Fibroblast of upper back skin (primary cell): ENCODE data around the gene CBR1.

Experiments
- DNase-seq: peaks from one replicate; pipeline ENCODE4 v3.0.0-alpha.2; 2013

The CBR1 gene

GRCh38 chr21:36069713-36070583 lies at the start of gene CBR1:
Gene CBR1 (plus strand): TSS chr21:36070024. CDS start chr21:36070116, 92 bp downstream.
- DNase-seq = peak; percentile 95

DNA sequence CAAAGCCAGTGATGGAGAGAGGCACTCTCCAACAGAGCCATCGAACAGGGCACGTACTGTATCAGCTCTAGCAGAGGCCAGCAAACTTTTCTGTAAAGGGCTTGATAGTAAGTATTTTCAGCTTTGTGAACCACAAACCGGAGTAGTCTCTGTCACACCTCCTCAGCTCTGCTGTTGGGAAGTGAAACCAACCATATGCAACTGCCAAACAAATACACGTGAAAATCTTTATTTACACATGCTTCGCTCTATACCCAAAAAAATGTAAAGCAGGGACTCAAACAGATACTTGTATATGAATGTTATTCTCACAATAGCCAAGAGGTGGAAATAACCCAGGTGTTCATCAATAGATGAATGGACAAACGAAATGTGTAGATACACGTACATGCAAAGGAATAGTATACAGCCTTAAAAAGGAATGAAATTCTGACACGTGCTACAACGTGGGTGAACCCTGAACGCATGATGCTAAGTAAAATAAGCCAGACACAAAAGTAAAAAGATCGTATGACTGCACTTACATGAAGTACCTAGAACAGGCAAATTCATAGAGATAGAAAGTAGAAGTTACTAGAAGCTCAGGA lies 48.5 kb upstream of the CBR1 start:
- no peak for DNase-seq

DNA sequence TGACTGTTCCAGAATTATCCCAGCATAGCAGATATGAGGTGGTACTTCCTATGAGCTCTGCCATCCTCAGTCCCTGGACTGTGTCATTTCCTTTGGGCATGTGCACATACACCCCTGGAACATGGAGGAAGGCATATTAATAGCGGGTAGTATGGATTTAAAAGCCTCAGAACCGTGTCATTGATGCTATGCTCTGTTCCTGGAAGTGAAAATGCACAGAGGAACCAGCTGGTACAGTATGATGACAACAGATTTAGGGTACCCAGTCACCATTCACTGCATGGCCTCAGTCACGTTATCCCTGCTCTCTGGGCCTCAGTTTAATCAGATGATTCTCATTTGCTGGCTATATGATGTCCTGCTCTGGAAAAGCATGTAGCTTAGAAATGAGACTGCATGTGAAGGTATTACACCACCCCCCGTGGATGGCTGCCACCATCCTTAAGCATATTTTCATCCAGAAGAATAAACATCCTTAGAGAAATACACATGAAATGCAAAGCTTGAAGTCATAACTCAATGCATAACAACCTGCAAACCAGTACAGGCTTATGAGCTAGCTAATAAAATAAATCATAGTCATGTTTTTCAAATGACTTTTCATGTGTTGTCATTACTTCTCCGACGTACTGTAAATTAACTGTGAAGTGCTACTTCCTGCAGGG lies 47.3 kb upstream of the CBR1 start:
- DNase-seq = peak; percentile 38

DNA sequence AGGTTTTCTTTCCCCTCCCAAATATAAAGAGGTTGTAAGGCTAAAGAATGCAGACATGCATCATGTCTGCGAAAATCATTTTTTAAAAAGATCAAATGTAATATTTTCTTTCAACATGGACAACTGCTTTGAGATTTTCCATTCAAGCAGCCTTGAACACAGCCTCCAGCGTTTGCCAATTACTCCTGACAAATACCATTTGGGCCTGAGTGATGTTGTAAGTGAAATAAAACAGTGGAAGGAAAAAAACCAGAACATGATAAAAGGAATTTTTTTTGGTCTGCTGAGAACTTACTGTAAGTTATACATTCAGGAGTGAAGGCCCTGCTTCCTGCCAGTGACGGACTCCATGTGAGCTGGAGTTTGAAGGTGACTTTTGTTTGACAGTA lies 46.7 kb upstream of the CBR1 start:
- peak; percentile 35 for DNase-seq

DNA sequence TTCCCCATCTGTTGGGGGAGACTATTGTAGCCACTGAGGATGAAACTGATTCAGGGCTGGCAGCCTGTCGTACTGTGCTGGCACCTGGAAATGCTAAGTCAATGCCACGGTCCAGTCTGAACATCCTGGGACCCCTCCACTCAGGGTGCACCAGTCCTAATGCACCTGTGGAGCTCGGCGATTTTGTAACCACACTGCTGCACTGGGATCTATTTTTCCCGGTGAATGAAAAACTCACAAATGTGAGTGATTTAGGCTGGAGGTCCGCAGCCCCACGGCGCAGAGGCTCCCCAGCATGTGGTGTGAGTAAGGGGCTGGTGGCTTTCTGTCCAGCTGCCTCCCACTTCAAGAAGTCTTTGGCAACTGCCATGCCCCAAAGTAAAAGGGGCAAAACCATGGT lies 45.0 kb upstream of the CBR1 start:
- no peak for DNase-seq

GRCh38 chr21:36027347-36027746 lies 42.5 kb upstream of the CBR1 start:
- DNase-seq = no peak

- DNase-seq = peak; percentile 72
Observed at GRCh38 chr21:36028127-36029069, 41.4 kb upstream of the CBR1 start.

- no peak for DNase-seq
Observed at GRCh38 chr21:36029309-36029708, 40.5 kb upstream of the CBR1 start.

DNA sequence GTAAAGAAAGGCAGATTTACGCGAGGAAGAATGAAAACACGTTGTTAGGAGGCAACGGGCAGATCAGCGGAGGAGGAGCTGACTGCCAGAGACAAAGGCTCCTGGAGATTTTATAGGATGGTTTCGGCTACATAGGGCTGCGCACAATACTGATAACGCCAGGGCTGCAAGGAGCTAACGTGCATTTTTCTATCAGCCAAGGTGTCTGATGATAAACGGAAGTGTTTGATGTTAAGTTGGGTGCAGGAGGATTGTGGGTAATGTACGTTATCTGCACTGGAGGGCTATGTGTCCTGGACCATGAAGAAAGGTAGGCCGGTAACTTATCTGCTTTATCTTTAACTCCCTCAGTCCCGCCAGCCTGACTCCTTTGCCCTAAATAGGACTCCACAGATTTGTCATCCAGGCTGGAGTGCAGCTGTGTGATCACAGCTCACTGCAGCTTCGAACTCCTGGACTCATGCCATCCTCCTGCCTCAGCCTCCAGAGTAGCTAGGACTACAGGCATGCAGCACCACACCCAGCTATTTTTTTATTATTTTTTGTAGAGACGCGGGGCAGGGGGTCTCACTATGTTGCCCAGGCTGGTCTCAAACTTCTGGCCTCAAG lies 39.1 kb upstream of the CBR1 start:
- peak; percentile 23 for DNase-seq

DNA sequence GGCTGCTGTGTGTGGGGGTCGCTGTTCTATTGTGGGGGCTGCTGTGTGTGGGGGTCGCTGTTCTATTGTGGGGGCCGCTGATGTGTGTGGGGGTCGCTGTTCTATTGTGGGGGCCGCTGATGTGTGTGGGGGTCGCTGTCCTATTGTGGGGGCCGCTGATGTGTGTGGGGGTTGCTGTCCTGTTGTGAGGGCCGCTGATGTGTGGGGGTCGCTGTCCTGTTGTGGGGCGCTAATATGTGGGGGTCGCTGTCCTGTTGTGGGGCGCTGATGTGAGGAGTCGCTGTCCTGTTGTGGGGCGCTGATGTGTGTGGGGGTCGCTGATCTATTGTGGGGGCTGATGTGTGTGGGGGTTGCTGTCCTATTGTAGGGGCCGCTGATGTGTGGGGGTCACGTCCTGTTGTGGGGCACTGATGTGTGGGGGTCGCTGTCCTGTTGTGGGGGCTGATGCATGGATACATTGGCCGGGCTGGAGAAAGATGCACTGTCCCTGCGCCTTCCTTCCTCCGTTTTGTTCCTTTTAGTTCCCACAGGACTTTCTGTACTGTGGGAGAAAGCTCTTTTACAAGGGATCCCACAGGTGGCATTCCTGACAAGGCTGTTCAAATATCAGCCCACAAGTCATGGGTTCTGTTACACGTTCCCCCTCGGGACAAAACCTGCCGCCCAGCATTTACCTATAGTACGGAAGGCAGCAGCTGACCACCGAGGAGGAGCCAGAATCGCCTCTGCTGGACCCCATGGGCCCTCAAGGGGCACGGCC lies 37.0 kb upstream of the CBR1 start:
- DNase-seq = no peak

DNA sequence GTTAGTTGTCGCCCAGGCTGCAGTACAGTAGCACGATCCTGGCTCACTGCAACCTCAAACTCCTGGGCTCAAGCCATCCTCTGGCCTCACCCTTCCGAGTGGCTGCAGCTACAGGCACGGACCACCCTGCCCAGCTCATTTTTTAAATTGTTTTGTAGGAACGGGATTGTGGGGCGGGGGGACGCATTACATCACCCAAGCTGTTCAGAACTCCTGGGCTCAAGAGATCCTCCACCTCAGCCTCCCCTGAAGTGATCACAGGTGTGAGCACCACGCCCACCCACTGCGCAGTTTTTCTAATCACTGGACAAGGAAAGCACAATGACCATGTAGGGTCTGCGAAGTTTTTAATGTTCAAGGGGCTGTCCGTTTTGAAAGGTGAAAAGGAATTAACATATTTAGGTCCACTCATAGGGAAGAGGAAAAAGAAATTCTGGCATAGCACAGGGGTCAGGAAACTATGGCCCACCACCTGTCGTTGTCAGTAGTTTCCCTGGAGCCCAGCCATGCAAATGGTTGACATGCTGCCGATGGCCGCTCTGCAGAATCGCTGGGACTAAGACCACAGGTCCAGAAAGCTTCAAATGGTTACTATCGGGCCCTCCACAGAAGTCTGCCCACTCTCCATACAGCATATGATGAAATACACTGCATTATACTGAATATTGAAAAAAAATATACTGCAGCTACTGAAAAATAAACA lies 35.5 kb upstream of the CBR1 start:
- DNase-seq = no peak

DNA sequence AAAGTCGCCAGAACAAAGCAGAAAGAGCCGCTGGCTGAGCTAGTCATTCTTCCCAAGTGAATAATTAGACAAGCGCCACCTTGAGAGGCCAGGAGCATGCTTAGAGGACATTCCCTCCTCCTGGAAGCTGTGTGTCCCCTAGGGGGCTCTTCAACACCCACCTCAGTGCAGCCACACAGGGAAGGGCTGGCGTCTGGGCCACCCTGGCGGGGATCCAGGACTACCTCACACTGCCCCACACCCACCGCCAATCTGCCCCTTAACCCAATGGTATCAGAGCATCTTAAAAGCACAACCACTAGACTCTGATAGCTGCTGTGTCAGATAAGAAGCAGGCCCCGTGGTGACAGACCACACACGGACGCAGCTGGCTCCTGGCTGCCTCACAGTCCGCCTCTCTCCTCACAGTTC lies 34.4 kb upstream of the CBR1 start:
- DNase-seq = no peak

GRCh38 chr21:36038701-36039497 lies 30.9 kb upstream of the CBR1 start:
- DNase-seq = no peak

DNA sequence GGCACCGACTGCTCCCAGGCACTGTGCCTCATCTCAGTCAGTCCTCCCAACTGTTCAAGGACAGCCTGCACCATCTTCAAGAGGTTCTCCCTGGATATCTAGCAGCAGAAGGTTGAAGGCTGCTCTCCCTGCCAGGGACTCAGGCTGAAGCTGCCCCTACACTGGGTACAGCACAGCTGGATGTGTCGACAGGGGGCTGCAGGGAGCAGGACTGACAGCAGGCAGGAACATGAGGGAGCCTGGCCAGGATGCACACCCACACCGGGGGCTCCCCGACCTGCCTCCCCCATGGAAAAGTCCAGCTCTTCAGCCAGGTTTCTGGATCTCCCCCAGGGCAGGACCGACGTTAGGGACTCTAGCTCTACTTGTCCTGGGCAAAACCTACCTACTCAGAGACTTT lies 30.0 kb upstream of the CBR1 start:
- DNase-seq = no peak

- no peak for DNase-seq
Observed at GRCh38 chr21:36040389-36040788, 29.4 kb upstream of the CBR1 start.

GRCh38 chr21:36041910-36042309 lies 27.9 kb upstream of the CBR1 start:
- no peak for DNase-seq

DNA sequence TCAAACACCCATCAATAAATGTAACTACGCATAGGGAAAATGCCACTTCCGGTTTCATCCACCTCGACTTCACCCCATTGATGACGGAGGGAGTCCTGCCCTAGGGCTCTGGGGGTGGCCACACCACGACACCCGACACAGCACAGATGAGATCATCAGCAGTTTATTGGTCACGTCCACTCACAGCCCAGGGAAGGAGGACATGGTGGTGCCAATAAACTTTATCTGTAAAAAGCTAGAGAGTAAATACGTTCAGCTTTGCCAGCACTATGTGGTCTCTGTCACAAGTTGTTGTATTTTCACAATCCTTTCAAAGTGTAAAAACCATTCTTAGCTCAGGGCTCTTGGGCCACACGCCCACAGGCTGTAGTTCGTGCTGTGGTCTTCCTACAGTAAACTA lies 25.8 kb upstream of the CBR1 start:
- no peak for DNase-seq

DNA sequence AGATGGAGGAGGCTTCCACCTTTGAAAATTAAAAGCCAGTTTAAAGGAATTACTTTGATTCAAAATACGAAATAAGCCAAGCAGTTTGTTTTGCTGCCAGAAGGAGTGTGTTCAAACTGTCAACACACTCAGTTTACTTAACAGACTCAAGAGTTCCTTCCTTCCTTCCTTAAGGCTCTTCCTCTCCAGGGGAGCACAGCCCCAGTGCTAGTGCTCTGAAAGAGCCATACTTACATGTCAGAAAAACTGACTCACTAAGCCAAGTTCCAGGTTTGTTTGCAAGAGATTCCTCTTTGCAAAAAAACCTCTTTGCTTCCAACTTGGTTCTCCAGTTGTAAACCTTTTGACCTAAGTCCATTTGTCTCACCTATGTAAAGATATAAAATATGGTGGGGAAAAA lies 23.8 kb upstream of the CBR1 start:
- no peak for DNase-seq

GRCh38 chr21:36047139-36047538 lies 22.7 kb upstream of the CBR1 start:
- DNase-seq = no peak

DNA sequence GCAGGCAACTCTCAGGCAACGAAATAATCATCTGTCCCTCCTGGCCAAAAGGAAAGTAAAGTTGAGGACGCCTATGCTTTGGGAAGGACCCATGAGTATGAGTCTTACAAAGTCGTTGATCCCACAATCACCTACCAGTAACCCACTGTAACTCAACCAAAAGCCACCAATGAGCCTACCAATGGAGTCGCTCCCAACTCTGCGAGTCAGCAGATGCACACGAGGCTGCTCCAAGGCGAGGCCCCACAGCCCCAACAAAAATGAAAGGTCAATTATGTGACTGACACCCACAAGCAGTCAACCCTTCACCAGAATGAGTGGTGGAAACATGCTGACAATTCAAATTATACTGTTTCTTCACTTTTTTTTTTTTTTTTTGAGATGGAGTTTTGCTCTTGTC lies 21.5 kb upstream of the CBR1 start:
- no peak for DNase-seq
